ENCODE results near the gene BMP10.

The BMP10 gene

GRCh38 chr2:68854476-68854875 is 16.7 kb downstream of the BMP10 start:
- no peak overlapping the region for H3K4me3 ChIP-seq (ENCODE audit: low read depth, low read length)
- DNase-seq (ENCODE audit: low read depth) = no peak
- TF ChIP-seq, protein P1, sequence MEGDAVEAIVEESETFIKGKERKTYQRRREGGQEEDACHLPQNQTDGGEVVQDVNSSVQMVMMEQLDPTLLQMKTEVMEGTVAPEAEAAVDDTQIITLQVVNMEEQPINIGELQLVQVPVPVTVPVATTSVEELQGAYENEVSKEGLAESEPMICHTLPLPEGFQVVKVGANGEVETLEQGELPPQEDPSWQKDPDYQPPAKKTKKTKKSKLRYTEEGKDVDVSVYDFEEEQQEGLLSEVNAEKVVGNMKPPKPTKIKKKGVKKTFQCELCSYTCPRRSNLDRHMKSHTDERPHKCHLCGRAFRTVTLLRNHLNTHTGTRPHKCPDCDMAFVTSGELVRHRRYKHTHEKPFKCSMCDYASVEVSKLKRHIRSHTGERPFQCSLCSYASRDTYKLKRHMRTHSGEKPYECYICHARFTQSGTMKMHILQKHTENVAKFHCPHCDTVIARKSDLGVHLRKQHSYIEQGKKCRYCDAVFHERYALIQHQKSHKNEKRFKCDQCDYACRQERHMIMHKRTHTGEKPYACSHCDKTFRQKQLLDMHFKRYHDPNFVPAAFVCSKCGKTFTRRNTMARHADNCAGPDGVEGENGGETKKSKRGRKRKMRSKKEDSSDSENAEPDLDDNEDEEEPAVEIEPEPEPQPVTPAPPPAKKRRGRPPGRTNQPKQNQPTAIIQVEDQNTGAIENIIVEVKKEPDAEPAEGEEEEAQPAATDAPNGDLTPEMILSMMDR (IDR thresholded peaks at IDR 0.05; ENCODE audit: low read depth, low read length, missing control alignments) = no peak

DNA sequence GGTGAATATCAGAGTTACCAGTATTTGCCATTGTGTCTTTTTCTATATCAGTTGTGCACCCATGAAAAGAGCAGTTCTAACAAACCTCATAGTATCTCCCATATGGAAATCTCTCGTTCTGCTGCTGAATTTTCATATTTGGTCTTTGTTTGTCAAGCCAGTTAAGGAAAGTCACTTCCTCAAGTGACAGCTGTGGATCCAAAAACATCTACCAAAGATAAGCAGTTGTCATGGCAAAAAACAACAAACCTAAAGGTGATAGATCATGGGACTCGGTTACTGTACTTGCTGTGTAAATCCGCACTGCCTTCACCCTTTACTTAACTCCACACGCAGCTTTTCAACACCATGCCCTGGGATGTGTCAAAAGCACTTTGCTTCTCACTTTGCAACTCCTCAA is 17.3 kb downstream of the BMP10 start:
- TF ChIP-seq, protein P1 (IDR thresholded peaks at IDR 0.05; ENCODE audit: low read depth, low read length, missing control alignments) = no peak
- H3K4me3 ChIP-seq (ENCODE audit: low read depth, low read length) = no peak overlapping the region
- DNase-seq (ENCODE audit: low read depth) = no peak

- TF ChIP-seq, protein P1 (IDR thresholded peaks at IDR 0.05; ENCODE audit: low read depth, low read length, missing control alignments) = no peak
Observed at GRCh38 chr2:68853035-68853434, 18.2 kb downstream of the BMP10 start.

GRCh38 chr2:68850524-68850923 is 20.7 kb downstream of the BMP10 start:
- TF ChIP-seq, protein P1 (IDR thresholded peaks at IDR 0.05; ENCODE audit: low read depth, low read length, missing control alignments) = no peak

More at GRCh38 chr2:68853035-68853434, 18.2 kb downstream of the BMP10 start:
- no peak for DNase-seq (ENCODE audit: low read depth)
- H3K4me3 ChIP-seq (ENCODE audit: low read depth, low read length) = no peak overlapping the region

DNA sequence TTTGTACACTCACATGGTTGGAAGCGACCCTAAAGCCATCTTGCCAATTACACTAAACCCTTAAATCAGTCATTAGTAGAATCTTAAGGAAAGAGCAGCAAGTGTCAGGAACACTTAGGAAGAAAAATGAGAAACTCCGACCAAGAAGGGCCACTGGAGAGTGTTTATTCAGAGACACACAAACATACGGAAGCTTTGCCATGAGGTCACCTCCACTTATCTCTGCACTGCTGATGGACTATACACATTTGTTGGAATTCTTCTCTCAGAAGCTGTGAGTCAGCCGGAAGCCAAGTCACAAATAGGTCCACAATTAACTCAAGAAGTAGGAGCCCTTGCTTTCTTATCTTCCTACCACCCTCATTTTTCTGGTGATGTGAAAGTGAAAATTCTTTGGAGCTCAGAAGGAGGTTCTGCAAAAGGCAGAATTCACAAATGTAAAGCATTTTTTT is 21.6 kb downstream of the BMP10 start:
- H3K4me3 ChIP-seq (ENCODE audit: low read depth, low read length) = no peak overlapping the region
- DNase-seq (ENCODE audit: low read depth) = no peak
- TF ChIP-seq, protein P1 (IDR thresholded peaks at IDR 0.05; ENCODE audit: low read depth, low read length, missing control alignments) = no peak

More at GRCh38 chr2:68850524-68850923, 20.7 kb downstream of the BMP10 start:
- no peak overlapping the region for H3K4me3 ChIP-seq (ENCODE audit: low read depth, low read length)
- DNase-seq (ENCODE audit: low read depth) = no peak

DNA sequence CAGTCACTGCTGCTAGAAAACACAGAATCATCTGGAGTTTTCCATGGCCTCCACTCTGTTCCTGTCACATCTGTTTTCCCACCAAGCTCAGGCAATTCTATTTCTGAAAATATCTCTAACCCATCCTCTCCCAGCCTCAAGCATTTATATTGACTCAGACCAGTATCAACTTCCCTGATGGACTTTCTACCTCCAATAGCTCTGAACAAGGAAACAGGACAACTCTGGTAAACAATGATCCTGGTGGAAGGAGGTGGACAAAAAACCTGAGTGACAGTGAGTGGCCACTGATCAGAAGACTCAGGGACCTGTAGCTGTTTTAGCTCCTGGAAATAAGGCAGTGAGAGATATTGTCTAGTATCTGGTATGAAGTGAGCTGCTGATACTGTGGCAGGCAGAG is 23.4 kb downstream of the BMP10 start:
- DNase-seq (ENCODE audit: low read depth) = no peak
- TF ChIP-seq, protein P1 (IDR thresholded peaks at IDR 0.05; ENCODE audit: low read depth, low read length, missing control alignments) = no peak
- H3K4me3 ChIP-seq (ENCODE audit: low read depth, low read length) = no peak overlapping the region

- TF ChIP-seq, protein P1 (IDR thresholded peaks at IDR 0.05; ENCODE audit: low read depth, low read length, missing control alignments) = no peak
- DNase-seq (ENCODE audit: low read depth) = no peak
- no peak overlapping the region for H3K4me3 ChIP-seq (ENCODE audit: low read depth, low read length)
Observed at GRCh38 chr2:68846091-68846490, 25.1 kb downstream of the BMP10 start.
